ENCODE data around the gene SLC15A4.

The SLC15A4 gene

DNA sequence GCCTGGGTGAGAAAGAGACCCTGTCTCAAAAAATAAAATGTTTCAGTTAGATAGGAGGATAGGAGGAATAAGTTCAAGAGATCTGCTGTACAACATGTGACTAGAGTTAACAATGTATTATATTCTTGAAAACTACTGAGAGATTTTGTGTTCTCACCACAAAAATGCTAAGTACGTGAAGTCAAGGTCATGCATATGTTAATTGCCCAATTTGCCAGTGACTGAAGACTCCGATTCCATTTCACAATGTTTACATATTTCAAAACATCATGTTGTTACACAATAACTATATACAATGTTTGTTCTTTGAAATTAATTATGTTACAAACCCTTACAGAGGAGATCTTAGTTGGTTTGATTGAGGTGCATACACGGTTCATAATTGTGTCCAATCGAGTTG lies 52.1 kb downstream of the SLC15A4 start:
- DNase-seq (ENCODE audit: low read depth in 1 of 2, low spot score in 1 of 2), result no peak
- no peak for TF ChIP-seq JUND (IDR thresholded peaks at IDR 0.05; ENCODE audit: low read depth)

DNA sequence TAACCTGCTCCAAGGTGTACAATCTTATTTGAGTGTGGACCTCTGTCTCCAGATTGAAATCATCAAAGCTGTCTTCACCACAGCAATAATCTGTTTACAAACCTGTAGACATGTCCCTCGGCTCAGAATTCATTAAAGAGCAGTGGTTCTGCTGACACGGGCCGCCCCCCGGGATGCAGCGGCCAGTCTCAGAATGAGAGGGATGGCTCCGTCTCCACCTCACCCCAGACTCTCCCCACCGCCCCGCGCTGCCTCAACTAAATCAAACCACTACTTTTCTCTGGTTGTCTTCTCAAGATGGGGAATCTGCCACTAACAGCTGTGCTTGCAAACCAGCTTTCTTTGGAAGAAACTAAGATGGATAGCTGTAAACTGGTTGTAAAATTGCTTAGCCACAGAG lies 56.2 kb downstream of the SLC15A4 start:
- no peak for TF ChIP-seq JUND (IDR thresholded peaks at IDR 0.05; ENCODE audit: low read depth)
- in situ Hi-C loops (cut with HindIII; ENCODE audit: low pct_unique_long_range_greater_than_20kb, low sequenced_read_pairs), result no loop called here
- no peak for DNase-seq (ENCODE audit: low read depth in 1 of 2, low spot score in 1 of 2)

More for the DNA sequence above, 52.1 kb downstream of the SLC15A4 start:
- in situ Hi-C loops (cut with HindIII; ENCODE audit: low pct_unique_long_range_greater_than_20kb, low sequenced_read_pairs), result no loop called here

DNA sequence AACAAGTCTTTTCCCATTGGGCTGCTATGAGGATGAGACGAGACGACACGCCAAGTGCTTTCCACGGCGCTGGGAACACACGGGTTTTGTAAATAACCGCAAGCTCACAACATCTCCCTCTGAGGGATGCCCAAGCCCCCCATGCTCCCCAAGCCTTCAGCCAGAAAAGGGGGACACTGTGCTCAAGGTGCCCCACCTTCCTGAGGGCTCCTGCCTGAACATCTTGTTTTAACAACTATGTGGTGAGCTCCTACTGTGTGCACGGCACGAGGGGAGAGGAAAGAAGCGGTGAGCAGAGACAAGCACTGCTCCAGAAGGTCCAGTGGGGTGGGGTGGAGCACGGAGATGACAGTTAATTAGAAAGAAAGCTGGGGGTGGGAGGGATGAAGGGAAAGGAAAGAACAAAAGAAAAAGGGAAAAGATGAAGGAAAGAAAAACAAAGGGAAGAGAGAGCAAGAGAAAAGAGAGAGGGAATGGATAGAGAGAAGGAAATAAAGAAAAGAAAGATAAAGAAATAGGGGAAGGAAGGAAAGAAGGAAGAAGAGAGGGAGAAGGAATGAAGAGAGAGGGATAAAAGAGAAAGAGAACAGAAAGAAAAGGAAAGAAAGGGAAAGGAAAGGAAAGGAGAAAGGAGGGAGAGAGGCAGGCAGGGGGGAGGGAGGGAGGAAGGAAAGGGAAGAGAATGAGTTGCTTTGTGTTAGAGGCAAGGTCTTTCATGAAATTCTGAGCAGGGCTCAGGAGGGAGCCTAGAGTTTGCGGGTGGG lies 56.8 kb downstream of the SLC15A4 start:
- DNase-seq (ENCODE audit: low read depth in 1 of 2, low spot score in 1 of 2), result no peak
- TF ChIP-seq JUND (IDR thresholded peaks at IDR 0.05; ENCODE audit: low read depth), result no peak
- in situ Hi-C loops (cut with HindIII; ENCODE audit: low pct_unique_long_range_greater_than_20kb, low sequenced_read_pairs), result no loop called here

DNA sequence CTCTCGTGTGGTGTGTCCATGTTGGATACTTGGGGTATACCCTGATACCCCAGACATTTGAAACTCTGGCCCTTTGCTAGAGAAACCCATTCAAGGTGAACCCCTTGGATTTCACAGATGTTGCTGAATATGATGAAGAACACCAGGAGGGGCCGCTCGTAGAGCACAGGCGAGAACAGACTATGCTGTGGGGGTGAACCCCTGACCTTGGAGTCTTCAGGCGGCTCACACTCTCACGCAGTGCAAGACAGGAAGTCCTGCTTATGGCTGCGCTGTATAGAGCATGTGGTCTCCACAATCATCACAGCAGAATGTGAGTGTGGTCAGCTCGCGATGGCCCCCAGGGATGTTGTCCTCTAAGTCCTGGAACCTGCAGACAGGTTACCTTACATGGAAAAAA lies 60.4 kb downstream of the SLC15A4 start:
- TF ChIP-seq JUND (IDR thresholded peaks at IDR 0.05; ENCODE audit: low read depth), result no peak
- no peak for DNase-seq (ENCODE audit: low read depth in 1 of 2, low spot score in 1 of 2)
- in situ Hi-C loops (cut with HindIII; ENCODE audit: low pct_unique_long_range_greater_than_20kb, low sequenced_read_pairs), result no loop called here

DNA sequence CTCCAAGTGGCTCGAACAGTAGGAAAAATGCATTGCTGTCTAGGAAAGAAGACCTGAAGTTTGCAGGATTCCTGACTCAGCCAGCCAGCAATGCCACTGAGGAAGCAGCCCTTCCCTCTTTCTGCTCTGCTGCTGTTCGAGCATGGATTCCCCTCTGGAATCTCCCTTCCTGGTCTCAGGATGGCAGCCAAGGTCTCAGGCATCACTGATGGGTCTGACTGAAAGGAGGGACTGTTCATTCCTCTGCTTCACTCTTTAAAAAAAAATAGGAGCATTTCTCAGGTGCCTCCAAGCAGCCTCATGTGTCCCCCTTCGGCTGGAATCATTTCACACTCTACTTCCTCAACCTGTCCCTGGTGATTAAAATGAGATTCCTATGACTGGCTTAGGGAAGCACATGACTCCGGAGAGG lies 62.4 kb downstream of the SLC15A4 start:
- TF ChIP-seq JUND (IDR thresholded peaks at IDR 0.05; ENCODE audit: low read depth), result no peak
- in situ Hi-C loops (cut with HindIII; ENCODE audit: low pct_unique_long_range_greater_than_20kb, low sequenced_read_pairs), result no loop called here

DNA sequence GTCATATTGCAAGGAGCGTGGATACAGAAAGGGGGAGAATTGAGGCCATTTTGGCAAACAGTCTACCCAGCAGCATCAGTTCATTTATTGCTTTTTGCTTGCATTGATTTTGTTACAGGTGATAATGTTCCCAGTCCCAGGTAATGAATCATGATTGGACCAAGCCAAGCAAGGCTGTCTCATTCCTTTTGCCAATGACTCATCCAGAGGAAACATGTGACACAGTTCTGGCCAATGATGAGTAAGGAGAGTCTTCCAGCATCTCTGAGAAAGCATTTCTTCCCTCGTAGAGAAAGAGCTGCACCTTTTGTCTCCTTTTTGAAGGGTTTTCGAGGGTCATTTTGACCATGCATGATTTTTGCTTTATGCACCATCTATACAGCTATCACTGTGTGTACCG lies 68.2 kb downstream of the SLC15A4 start:
- no peak for TF ChIP-seq JUND (IDR thresholded peaks at IDR 0.05; ENCODE audit: low read depth)
- in situ Hi-C loops (cut with HindIII; ENCODE audit: low pct_unique_long_range_greater_than_20kb, low sequenced_read_pairs), result no loop called here
- DNase-seq (ENCODE audit: low read depth in 1 of 2, low spot score in 1 of 2), result no peak

More for the DNA sequence above, 62.4 kb downstream of the SLC15A4 start:
- no peak for DNase-seq (ENCODE audit: low read depth in 1 of 2, low spot score in 1 of 2)

DNA sequence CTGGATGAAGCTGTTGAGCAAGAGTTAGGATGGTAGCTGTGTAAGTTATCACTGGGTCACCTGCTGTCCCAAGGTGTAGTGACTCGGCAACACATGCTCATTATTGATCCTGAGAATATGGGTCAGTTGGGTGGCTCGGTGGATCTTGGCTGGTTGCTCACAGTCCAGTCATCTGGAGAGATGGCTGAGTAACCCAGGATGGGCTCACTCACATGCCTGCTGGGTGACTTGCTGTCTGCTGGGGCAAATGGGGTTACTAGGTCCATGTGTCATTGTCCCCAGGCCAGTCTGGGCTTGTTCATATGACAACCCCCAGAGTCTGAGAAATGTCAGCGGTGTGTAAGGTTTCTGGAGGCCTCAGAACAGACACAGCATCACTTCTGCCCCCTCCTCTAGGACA lies 69.5 kb downstream of the SLC15A4 start:
- in situ Hi-C loops (cut with HindIII; ENCODE audit: low pct_unique_long_range_greater_than_20kb, low sequenced_read_pairs), result no loop called here
- no peak for DNase-seq (ENCODE audit: low read depth in 1 of 2, low spot score in 1 of 2)
- TF ChIP-seq JUND (IDR thresholded peaks at IDR 0.05; ENCODE audit: low read depth), result no peak

DNA sequence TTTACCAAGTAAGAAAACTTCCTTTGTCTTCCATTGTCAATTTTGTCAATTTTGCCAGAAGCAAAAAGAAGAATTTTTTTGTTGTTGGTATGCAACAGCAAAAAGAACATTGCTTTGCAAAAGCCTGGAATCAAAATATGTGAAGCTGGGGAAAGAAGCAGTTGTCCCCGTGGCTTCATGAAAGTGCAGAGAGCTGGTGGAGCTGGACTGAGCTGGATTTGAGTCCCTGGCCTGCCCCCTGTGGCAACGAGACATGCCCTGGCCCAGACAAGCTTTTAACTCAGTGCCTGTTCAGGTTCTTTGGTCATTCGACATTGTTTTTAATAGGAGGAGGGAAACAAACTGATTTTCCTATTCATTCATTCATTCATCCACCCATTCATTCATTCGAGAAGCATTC lies 70.3 kb downstream of the SLC15A4 start:
- DNase-seq (ENCODE audit: low read depth in 1 of 2, low spot score in 1 of 2), result no peak
- in situ Hi-C loops (cut with HindIII; ENCODE audit: low pct_unique_long_range_greater_than_20kb, low sequenced_read_pairs), result no loop called here

DNA sequence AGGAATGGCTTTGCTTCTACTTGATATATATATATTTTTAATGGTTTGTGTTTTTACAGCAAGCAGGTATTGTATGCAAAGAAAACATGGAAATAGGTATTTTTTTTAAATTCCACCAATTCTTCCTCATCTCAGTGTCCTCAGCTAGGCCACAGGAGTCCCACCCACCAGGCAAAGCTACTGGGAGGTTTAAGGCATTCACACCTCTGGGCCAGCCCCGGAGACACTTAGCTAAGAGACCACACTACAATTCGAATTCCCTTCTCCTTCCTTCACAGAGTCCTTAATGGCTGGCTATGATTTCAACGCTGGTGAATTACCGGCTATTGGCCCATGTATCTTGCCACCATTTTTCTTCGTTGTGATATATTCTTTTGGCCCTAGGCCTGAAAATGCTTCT lies 71.4 kb downstream of the SLC15A4 start:
- in situ Hi-C loops (cut with HindIII; ENCODE audit: low pct_unique_long_range_greater_than_20kb, low sequenced_read_pairs), result no loop called here
- TF ChIP-seq JUND (IDR thresholded peaks at IDR 0.05; ENCODE audit: low read depth), result no peak
- no peak for DNase-seq (ENCODE audit: low read depth in 1 of 2, low spot score in 1 of 2)

More for the DNA sequence above, 70.3 kb downstream of the SLC15A4 start:
- no peak for TF ChIP-seq JUND (IDR thresholded peaks at IDR 0.05; ENCODE audit: low read depth)

DNA sequence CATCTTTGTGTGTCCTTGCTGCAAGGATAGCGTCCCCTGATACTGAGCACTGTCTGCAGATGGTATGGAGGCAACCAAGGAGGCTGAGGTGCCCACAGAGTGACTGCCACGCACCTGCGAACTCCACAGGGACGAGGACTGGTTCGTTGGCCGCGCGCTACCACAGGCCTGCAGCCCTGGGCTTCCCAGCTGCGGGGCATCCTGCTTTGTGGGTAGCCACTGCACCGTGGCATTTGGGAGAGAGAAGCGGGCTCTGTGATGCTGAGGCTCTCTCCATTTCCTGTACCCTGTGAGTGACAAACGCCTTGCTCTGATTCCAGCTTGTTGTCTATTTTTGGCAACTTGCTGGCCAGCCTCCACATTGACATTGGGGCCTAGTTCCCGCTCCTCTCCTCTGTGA lies 76.3 kb downstream of the SLC15A4 start:
- in situ Hi-C loops (cut with HindIII; ENCODE audit: low pct_unique_long_range_greater_than_20kb, low sequenced_read_pairs), result no loop called here
- TF ChIP-seq JUND (IDR thresholded peaks at IDR 0.05; ENCODE audit: low read depth), result no peak
- no peak for DNase-seq (ENCODE audit: low read depth in 1 of 2, low spot score in 1 of 2)

DNA sequence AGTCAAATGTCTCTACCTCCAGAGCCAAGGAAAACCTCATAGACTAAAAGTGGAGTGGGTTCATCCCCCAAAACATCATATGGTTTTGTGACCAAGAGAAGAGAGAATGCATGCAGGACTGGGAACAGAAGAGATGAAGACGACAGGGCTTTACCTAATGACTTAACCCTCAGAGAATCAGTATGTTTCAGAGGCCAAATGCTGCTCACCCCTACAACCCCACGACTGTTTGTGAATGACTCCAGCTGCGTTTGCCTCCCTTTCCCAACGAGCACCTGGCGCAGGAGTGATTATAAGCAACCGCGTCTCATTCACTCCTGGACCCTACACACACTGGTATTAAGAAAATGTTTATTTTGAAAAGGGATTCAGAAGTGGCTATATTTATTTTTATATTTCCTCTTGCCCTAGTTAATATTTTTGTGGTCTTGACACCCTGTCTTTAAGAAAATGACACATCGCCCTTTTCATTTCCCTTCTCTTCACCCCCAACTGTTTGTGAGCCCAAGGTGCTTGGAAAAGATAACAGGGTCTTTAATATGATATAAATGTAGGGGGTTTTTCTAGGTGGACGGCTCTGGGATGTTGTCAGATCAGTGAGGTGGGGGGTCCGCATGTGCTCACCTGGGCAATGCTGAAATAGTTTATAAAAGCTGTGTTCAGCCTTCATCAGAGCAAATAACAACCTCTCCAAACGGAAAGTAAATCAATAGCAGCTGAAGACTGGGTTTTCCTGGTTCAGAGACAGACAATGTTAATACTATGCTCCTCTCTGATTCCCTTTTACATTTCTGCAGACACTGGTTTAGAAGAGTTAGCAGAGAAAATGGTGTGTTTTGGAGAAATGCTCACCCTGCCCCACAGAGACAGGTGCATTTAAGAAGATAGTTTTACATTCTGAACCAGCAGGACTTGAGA lies 77.7 kb downstream of the SLC15A4 start:
- no peak for DNase-seq (ENCODE audit: low read depth in 1 of 2, low spot score in 1 of 2)
- TF ChIP-seq JUND (IDR thresholded peaks at IDR 0.05; ENCODE audit: low read depth), result no peak
- in situ Hi-C loops (cut with HindIII; ENCODE audit: low pct_unique_long_range_greater_than_20kb, low sequenced_read_pairs), result no loop called here

DNA sequence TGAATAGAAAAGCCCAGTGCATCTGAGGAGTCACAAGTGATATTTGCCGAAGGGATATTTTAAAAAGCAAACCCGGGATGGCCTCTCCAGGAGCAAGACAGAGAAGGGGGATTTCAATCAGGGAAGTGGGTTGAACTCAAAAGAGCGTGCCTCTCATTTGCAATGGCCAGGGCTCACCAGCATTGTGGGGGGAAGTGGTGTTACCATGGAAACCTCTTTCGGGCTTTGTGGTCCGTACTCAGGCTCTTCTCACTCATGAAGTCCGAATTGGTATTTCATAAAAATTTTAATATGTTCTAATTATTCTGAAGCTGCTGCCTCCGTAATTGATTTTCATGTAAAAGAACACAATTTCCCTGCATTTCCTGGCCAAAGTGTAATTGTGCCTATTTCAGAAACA lies 79.8 kb downstream of the SLC15A4 start:
- DNase-seq (ENCODE audit: low read depth in 1 of 2, low spot score in 1 of 2), result no peak
- no peak for TF ChIP-seq JUND (IDR thresholded peaks at IDR 0.05; ENCODE audit: low read depth)
- in situ Hi-C loops (cut with HindIII; ENCODE audit: low pct_unique_long_range_greater_than_20kb, low sequenced_read_pairs), result no loop called here
